ENCODE measurements around the gene PODNL1.

Gene PODNL1

DNA sequence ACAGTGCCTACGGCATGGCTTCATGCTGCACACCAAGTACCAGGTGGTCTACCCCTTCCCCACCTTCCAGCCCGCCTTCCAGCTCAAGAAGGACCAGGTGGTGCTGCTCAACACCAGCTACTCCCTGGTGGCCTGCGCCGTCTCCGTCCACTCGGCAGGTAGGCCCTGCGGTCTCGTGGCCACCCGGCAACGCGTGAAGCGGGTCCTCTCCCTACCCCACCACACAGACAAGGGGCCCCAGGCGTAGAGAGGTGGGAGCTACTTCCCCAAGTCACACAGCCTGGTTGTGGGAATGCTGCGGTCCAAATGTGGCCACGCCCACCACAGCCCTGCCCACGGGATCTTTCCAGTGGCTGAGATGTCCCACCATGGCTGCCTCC is 18.1 kb upstream of the PODNL1 start:
- no peak for DNase-seq (ENCODE audit: low read depth)

DNA sequence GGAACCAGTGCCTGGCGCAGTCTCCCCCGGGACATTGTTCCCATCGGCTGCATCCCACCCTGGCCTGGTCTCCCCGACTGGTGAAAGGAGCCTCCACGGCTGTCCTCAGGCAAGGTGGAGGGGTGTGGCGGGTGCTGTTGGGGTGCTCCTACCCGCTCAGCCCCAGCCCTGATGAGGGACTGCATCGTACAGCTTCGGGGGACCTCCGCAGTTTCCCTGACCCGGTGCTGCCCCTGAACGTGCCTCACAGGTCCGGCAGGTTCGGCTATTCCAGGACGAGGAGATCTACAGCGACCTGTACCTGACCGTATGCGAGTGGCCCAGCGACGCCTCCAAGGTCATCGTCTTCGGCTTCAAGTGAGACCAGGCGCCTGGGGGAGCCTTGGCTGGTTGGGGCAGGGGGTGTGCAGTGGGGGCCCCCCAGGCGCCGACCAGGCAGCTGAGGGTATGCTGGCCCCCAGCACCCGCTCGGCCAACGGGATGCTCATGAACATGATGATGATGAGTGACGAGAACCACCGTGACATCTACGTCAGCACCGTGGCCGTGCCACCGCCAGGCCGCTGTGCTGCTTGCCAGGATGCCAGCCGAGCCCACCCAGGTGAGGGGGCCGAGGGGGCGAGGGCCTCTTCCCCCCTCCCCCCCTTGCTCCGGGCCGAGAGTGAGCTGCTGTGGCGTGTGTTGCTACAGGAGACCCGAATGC is 17.6 kb upstream of the PODNL1 start:
- DNase-seq (ENCODE audit: low read depth) = no peak

DNA sequence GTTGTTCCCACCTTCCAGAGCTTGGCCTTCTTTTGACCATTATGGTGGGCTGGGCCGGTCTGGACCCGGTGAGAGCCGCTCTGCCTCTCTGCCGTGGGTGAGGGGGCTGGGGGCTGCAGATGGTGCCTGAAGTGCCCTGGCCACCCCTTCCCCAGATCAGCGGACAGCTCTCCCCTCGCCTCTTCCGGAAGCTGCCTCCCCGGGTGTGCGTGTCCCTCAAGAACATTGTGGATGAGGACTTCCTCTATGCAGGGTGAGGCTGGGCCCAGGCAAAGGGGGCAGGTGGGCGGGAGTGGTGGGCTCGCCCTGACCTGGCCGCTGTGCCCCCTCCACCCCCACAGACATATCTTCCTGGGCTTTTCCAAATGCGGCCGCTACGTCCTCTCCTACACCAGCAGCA is 16.0 kb upstream of the PODNL1 start:
- no peak for DNase-seq (ENCODE audit: low read depth)

GRCh38 chr19:13952931-13953531 is 14.8 kb upstream of the PODNL1 start:
- no peak for DNase-seq (ENCODE audit: low read depth)

- peak; percentile 99 for DNase-seq (ENCODE audit: low read depth)
Observed at GRCh38 chr19:13952154-13952930, 14.1 kb upstream of the PODNL1 start, which contains the start of gene DCAF15. Gene DCAF15 (plus strand): TSS chr19:13952509. CDS start chr19:13952513, 4 bp downstream.

- DNase-seq (ENCODE audit: low read depth) = no peak
Observed at GRCh38 chr19:13951799-13952153, 13.6 kb upstream of the PODNL1 start.

- DNase-seq (ENCODE audit: low read depth) = no peak
Observed at GRCh38 chr19:13951043-13951442, 12.8 kb upstream of the PODNL1 start.

DNA sequence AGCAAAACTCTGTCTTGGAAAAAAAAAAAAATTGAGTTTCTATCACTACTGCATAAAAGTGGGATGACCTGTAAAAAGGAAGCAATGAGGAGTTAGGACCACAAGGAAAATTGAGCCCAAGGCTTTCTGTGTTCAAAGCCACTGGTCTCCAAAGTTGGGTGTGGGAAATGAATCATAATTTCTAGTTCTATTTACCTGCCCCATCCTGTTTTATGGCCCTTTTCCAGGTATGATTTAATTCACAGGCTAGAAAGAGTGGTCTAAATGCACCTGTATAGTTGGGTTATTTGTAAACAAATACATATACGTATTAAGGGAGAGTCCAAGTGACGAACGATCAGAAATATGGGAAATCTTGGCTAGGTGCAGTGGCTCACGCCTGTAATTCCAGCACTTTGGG is 8.2 kb upstream of the PODNL1 start:
- DNase-seq (ENCODE audit: low read depth) = no peak

- no peak for DNase-seq (ENCODE audit: low read depth)
Observed at GRCh38 chr19:13942023-13942684, 3.9 kb upstream of the PODNL1 start.

DNA sequence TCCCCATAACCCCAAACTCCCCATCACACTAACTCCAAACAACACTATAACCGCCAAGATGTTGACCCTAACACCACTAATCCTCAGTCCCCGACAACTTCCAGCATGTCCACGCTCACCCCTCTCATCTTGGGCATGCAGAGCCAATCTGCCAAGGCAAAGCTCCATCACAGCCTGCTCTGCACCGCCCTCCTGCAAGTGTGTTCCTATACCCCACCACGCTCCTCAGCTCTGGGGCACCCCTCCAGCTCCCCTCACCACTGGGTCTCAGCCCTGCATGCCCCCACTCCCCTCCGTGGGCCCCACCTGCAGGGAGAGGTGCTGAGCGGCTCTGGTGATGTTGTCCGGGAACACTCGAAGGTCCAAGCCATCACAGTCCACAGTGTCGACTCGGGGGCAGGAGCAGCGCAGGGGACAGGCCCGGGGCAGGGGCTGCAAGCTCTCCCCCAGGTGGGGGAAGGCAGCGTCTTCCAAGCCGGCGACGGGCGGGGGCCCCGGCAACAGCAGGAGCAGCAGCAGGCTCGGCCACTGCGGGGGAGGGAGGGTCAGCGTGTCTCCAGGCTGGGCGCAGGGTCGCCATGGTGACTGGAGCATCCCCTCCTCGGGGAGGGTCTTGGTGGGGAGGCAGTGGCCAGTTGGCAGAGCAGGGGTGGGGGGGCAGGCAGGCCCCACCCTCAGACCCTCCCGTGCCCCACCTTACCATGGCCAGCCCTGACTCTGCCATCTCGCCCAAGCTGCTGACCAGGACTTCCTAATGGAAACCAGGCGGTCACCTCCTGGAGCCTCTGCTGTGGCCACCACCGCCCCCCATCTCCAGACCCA is 527 bp downstream of the PODNL1 start:
- no peak for DNase-seq (ENCODE audit: low read depth)

- DNase-seq (ENCODE audit: low read depth) = no peak
Observed at GRCh38 chr19:13935765-13936510, 2.3 kb downstream of the PODNL1 start.

- no peak for DNase-seq (ENCODE audit: low read depth)
Observed at GRCh38 chr19:13934785-13935109, 3.5 kb downstream of the PODNL1 start.

DNA sequence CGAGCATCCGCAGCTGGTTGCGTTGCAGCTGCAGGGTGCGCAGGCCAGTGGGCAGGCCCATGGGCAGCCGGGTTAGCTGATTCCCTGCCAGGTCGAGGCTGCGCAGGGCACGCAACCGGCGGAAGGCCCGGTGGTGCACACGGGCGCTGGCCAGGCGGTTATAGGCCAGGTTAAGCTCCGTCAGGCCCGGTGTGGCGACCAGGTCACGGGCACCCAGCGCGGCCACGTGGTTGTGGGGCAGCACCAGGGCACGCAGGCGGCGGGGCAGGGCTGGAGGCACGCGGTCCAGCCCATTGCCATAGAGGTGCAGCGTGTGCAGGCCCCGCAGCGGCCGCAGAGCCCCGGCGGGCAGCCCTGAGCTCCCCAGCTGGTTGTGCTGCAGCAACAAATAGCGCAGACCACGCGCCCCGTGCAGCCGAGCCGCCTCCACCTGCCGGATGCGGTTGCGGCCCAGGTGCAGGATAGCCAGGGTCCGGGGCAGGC is 5.3 kb downstream of the PODNL1 start:
- no peak for DNase-seq (ENCODE audit: low read depth)

DNA sequence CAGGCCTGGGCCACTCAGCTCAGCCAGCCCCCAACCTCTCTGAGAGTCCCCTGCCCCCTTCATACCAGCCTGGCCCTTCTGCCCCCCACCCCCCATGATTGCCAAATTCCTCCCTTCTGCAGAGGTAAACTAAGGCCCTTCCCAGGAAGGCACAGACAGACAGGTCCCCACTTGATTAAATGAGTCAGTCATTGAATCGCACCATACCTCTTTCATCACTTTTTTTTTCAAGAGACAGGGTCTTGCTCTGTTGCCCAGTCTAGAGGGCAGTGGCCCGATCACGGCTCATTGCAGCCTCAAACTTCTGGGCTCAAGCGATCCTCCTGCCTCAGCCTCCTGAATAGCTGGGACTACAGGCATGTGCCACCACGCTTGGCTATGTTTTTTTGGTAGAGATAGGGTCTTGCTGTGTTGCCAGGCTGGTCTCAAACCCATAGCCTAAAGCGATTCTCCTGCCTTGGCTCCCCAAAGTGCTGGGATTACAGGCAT is 6.0 kb downstream of the PODNL1 start:
- no peak for DNase-seq (ENCODE audit: low read depth)

- no peak for DNase-seq (ENCODE audit: low read depth)
Observed at GRCh38 chr19:13931391-13932148, 6.6 kb downstream of the PODNL1 start.

DNA sequence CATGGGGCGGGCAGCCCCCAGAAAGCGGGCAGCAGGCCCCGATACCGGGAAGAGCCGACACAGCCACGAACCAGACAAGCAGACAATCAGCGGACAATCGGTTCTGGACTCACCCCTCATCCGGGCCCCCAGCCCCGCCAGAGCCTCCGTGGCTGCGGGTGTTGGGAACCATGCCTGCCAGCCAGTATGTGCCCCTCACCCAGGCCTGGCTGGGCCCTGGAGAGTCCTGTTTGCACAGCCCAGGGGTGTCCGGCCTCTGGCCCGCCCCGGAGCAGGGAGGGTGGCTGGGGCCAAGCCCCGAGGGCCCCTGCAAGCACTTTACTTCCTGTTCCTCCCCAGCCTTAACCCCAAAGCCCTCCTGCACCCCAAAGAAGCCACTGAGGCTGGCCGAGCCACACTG is 7.8 kb downstream of the PODNL1 start:
- DNase-seq (ENCODE audit: low read depth) = no peak

DNA sequence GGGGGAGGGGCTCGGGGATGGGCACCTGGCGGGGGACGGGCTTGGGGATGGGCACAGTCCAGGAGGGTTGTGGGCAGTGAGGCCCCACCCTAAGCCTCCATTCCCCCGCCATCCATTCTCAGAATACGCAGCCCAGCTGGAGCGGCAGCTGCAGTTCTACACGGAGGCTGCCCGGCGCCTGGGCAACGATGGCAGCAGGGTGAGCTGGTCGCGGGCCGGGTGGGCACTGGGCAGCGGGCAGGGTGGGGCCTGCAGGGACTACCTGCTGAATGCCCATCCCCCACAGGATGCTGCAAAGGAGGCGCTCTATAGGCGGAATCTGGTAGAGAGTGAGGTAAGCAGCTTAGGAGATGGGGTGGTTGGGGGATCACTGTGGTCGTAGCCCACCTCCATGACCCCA is 8.3 kb downstream of the PODNL1 start:
- no peak for DNase-seq (ENCODE audit: low read depth)

DNA sequence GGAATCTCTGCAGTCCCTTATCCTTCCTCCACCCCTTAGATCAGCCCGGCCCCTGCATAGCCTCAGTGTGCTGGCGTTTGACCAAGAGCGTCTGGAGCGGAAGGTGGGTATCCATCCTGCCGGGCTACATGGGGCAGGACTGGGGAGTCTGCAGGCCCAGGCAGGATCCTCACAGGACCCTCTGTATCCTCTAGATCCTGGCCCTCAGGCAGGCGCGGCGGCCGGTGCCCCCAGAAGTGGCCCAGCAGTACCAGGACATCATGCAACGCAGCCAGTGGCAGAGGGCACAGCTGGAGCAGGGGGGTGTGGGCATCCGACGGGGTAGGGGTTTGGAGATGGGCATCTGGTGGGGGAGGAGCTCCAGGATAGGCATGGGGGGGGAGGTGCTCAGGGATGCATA is 8.9 kb downstream of the PODNL1 start:
- no peak for DNase-seq (ENCODE audit: low read depth)

GRCh38 chr19:13926715-13927114 is 11.5 kb downstream of the PODNL1 start:
- DNase-seq (ENCODE audit: low read depth) = no peak

GRCh38 chr19:13926010-13926409 is 12.2 kb downstream of the PODNL1 start:
- no peak for DNase-seq (ENCODE audit: low read depth)

Measured in HS-5 (cell line).